ENCODE results near the gene CYTH3. TPM values are rescaled to one million over a fixed set of nuclear protein-coding genes. Genes with fewer than 3 reads are reported as not detected.

Gene CYTH3
- total and polyA plus RNA-seq, 2 of the 13 experiments (the other 11 are each of a cell fraction or from before 2014, with no cell fraction given): 3.1 to 3.8 TPM

DNA sequence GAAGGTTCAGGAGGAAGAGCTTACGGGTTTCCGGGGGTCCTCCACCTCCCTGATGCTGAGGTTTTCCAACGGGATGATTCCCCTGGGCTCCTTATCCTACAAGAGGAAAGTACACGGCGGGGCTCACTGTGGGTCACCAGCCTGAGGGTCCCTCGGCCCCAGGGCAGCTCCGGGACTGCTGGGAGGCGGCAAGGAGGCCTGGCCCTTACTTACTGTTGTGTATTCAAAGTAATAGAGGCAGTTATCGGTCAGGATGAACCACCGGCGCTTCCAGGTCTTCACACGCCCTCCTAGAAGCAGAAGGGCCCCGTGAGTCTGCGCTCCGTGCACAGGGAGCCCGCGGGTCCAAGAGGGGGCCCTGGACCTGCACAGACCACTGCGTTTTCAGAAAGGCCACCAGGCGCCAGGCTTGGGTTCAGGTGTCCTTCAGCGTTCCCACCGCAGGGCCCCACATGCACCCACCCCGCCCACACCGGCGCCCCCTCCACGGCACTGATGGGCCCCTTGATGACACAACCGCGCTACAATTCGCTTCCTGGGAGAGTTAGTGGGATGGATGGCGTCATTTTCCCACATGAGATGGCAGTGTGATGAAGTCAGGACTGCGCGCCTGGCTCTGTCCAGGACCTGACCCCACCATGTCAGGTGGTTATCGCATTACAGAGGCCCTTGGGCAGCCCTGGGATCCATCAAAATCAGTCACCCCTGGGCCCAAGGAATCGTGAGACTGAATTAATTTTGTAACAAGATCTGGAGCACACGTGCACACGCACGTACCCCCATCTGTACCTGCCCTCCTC, 106.7 kb downstream of the CYTH3 start:
- no peak overlapping the region for H3K4me3 ChIP-seq (replicated peaks in 1 of 3; ENCODE audit: insufficient read depth in 1 of 3, low read depth in 2 of 3, low read length in 3 of 3)
- POLR2A ChIA-PET: no interaction called here
- no peaks in the 10 kb centered on the region for H3K79me2 ChIP-seq (ENCODE audit: insufficient read depth, low read length)
- H4K20me1 ChIP-seq (ENCODE audit: insufficient read depth, low read length): no peaks in the 10 kb centered on the region
- 95% methylated on average over 28 of the region's 36 CpGs for WGBS (ENCODE audit: low lambda C conversion rate)
- no peak for DNase-seq (ENCODE audit: low spot score)
- ATAC-seq: no peak
- intact Hi-C loops (cut with micrococcal nuclease; ENCODE audit: unreplicated experiment): no loop called here
- H3K4me1 ChIP-seq (ENCODE audit: insufficient read depth, low read length): peaks cover 21% of the 10 kb centered on the region
- no peak overlapping the region for H3K4me2 ChIP-seq (ENCODE audit: low read depth, low read length)
- CTCF ChIA-PET (ENCODE audit: low intra/inter-chr PET ratio, low total read pairs): no interaction called here
- no peak for FAIRE-seq
- in situ Hi-C loops (cut with HindIII; ENCODE audit: extremely low pct_ligation_motif_present, low pct_unique_long_range_greater_than_20kb): loop anchor here (10.0 kb wide), 1 partner anchor 269 kb away; no protein-coding TSS in a partner anchor
- H3K36me3 ChIP-seq (replicated peaks in 1 of 2; ENCODE audit: control insufficient read depth in 1 of 2, insufficient read depth in 2 of 2, low read length in 2 of 2): peaks cover 1 to 6% of the 10 kb centered on the region in 2 experiments; a peak in 1 of 5 replicates
- BruUV-seq (replicated peaks): no TSS peak
- TF ChIP-seq YY1 (IDR thresholded peaks at IDR 0.05; ENCODE audit: insufficient read depth, insufficient replicate concordance, low read depth, low read length) (no peak), ZNF878 (CRISPR knock-in tag; IDR thresholded peaks at IDR 0.05) (no peak), PHB2 (IDR thresholded peaks at IDR 0.05; ENCODE audit: partially characterized antibody) (no peak), ZNF382 (CRISPR knock-in tag; IDR thresholded peaks at IDR 0.05; ENCODE audit: borderline replicate concordance) (no peak), POLR2G (IDR thresholded peaks at IDR 0.05; ENCODE audit: low read depth, low read length) (no peak), ZBTB8A (CRISPR knock-in tag; IDR thresholded peaks at IDR 0.05; ENCODE audit: borderline replicate concordance, low read depth) (no peak), FOXA1 (IDR thresholded peaks at IDR 0.05) (no peak), FOXA1 (CRISPR knock-in tag; IDR thresholded peaks at IDR 0.05) (no peak), KMT2B (CRISPR knock-in tag; IDR thresholded peaks at IDR 0.05) (no peak), CBX5 (CRISPR knock-in tag; IDR thresholded peaks at IDR 0.05; ENCODE audit: borderline replicate concordance) (no peak), SAFB2 (CRISPR knock-in tag; IDR thresholded peaks at IDR 0.05; ENCODE audit: borderline replicate concordance, low read depth) (no peak)
- TF ChIP-seq, protein P1, sequence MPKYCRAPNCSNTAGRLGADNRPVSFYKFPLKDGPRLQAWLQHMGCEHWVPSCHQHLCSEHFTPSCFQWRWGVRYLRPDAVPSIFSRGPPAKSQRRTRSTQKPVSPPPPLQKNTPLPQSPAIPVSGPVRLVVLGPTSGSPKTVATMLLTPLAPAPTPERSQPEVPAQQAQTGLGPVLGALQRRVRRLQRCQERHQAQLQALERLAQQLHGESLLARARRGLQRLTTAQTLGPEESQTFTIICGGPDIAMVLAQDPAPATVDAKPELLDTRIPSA (CRISPR knock-in tag; IDR thresholded peaks at IDR 0.05; ENCODE audit: borderline replicate concordance): no peak
- no peaks in the 10 kb centered on the region for H3K27me3 ChIP-seq (ENCODE audit: control insufficient read depth in 1 of 2, insufficient read depth in 2 of 2, low read length in 2 of 2)
- no peak overlapping the region for H3K27ac ChIP-seq (ENCODE audit: extremely low read length, insufficient read depth, low read length)
- no peak overlapping the region for H3K9ac ChIP-seq (ENCODE audit: insufficient read depth, low read depth, low read length)
- H3K9me3 ChIP-seq (ENCODE audit: low read length): no peaks in the 10 kb centered on the region
- no peak overlapping the region for H2AFZ ChIP-seq (ENCODE audit: low read length)
